BLaER1 (cell line): ENCODE measurements around the gene KRTAP2-4.
"Not testable (repeated sequence)": the region's sequence is repeated elsewhere in the genome, so short reads cannot be mapped to it uniquely, and the experiment has no call there.

Source experiments
- H3K27ac ChIP-seq: shearing (Covaris generic); formaldehyde crosslinking; 2 replicates; pipeline ENCODE4 v1.8.1; 2022
- H3K27me3 ChIP-seq: shearing (Covaris generic); formaldehyde crosslinking; 2 replicates; pipeline ENCODE4 v1.8.1; 2022
- H3K36me3 ChIP-seq: shearing (Covaris generic); formaldehyde crosslinking; 2 replicates; pipeline ENCODE4 v1.8.1; 2022
- H3K4me1 ChIP-seq: shearing (Covaris generic); formaldehyde crosslinking; 2 replicates; pipeline ENCODE4 v1.8.1; 2022
- H3K4me2 ChIP-seq: shearing (Covaris generic); formaldehyde crosslinking; 2 replicates; pipeline ENCODE4 v1.8.1; 2022
- H3K4me3 ChIP-seq: shearing (Covaris generic); formaldehyde crosslinking; 2 replicates; pipeline ENCODE4 v1.8.1; 2022
- H3K9ac ChIP-seq: shearing (Covaris generic); formaldehyde crosslinking; 2 replicates; pipeline ENCODE4 v1.8.1; 2022
- H3K9me3 ChIP-seq: shearing (Covaris generic); formaldehyde crosslinking; 2 replicates; pipeline ENCODE4 v1.8.1; 2022
- H4K20me1 ChIP-seq: shearing (Covaris generic); formaldehyde crosslinking; 2 replicates; pipeline ENCODE4 v1.8.1; 2022
- Cebpa-rat ChIP-seq: shearing (Covaris generic); IDR thresholded peaks from 2 replicates; pipeline ENCODE4 v1.8.1; 2022

KRTAP2-4 gene

GRCh38 chr17:41065829-41066624, at the start of gene KRTAP2-4:
Gene KRTAP2-4, minus strand, starts transcription at chr17:41065879. Its CDS starts 34 bp downstream, at chr17:41065845.
- no peak within 1 kb of the TSS for H3K4me2 ChIP-seq
- H3K4me3 ChIP-seq = no peak within 1 kb of the TSS
- no peaks in the 10 kb centered on the region for H3K27me3 ChIP-seq
- TF ChIP-seq Cebpa-rat = no peak
- H3K27ac ChIP-seq = no peak within 1 kb of the TSS
- H3K9me3 ChIP-seq = no peaks in the 10 kb centered on the region
- H3K4me1 ChIP-seq = no peaks in the 10 kb centered on the region
- no peaks in the 10 kb centered on the region for H4K20me1 ChIP-seq
- H3K9ac ChIP-seq = no peak within 1 kb of the TSS
- no peaks in the 10 kb centered on the region for H3K36me3 ChIP-seq

GRCh38 chr17:41111151-41111885, 45.6 kb upstream of the KRTAP2-4 start:
- Histone ChIP-seq H3K4me3 (no peak overlapping the region), H3K9me3 (peaks cover 36% of the 10 kb centered on the region)
- TF ChIP-seq Cebpa-rat = no peak

DNA sequence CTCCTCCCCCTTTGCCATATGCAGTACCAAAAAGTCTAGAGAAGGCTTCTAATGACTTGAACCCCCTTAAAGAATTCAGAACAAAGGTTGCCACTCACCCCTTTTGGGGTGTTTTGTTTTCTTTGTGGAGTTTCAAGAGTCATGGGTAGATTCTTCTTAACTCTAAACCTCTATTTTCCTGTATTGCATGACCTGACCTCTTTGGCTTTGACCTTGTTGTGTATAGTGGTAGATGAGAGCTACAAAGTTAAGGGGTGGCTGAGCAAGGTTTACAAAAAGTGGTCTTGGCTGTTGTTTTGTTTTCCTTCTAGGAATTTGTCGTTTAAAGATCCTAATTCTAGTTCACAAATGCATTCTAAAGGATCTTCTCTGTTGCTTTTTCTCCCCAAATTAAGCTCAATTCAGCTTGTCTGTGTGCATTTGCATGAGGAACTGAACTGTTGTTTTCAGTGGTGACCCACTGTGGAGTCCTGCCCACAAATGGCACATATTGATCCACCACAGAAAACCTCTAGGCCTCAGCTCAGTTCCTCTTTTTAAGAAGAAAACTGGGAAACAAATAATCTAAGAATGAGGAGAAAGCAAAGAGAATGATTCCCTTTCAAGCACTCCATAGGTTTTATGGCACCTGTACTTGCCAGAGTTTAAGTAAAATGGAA, 43.2 kb upstream of the KRTAP2-4 start:
- H4K20me1 ChIP-seq, H3K27me3 ChIP-seq, H3K27ac ChIP-seq, H3K9ac ChIP-seq, H3K4me3 ChIP-seq, H3K36me3 ChIP-seq: not testable (repeated sequence)
- Histone ChIP-seq H3K9me3 (peaks cover 26% of the 10 kb centered on the region), H3K4me1 (peaks cover 13% of the 10 kb centered on the region), H3K4me2 (peak overlapping the region; percentile 47; the same call in 1 of the 2 replicates)

More at GRCh38 chr17:41111151-41111885, 45.6 kb upstream of the KRTAP2-4 start:
- peaks cover 14% of the 10 kb centered on the region for H3K4me1 ChIP-seq
- H3K36me3 ChIP-seq = no peaks in the 10 kb centered on the region
- no peak overlapping the region for H3K27ac ChIP-seq
- no peaks in the 10 kb centered on the region for H3K27me3 ChIP-seq
- no peaks in the 10 kb centered on the region for H4K20me1 ChIP-seq
- H3K9ac ChIP-seq = no peak overlapping the region
- H3K4me2 ChIP-seq = no peak overlapping the region

GRCh38 chr17:41107941-41108450, 42.3 kb upstream of the KRTAP2-4 start:
- Histone ChIP-seq H3K27me3 (no peaks in the 10 kb centered on the region), H4K20me1 (no peaks in the 10 kb centered on the region), H3K27ac (no peak overlapping the region), H3K9ac (no peak overlapping the region), H3K4me1 (peaks cover 13% of the 10 kb centered on the region), H3K9me3 (peaks cover 17% of the 10 kb centered on the region), H3K4me3 (no peak overlapping the region), H3K4me2 (peak overlapping the region; percentile 47), H3K36me3 (no peaks in the 10 kb centered on the region)
- no peak for TF ChIP-seq Cebpa-rat

- not testable (repeated sequence) for H3K9me3 ChIP-seq, H3K27me3 ChIP-seq, H3K9ac ChIP-seq, H3K4me3 ChIP-seq, H3K27ac ChIP-seq, H4K20me1 ChIP-seq, H3K36me3 ChIP-seq, H3K4me2 ChIP-seq
- peaks cover 18% of the 10 kb centered on the region for H3K4me1 ChIP-seq
Observed at GRCh38 chr17:41105347-41105746, 39.7 kb upstream of the KRTAP2-4 start, which contains the start of gene KRTAP4-9. Gene KRTAP4-9, plus strand, starts transcription at chr17:41105389. Its CDS starts 0 bp downstream, at chr17:41105389.

DNA sequence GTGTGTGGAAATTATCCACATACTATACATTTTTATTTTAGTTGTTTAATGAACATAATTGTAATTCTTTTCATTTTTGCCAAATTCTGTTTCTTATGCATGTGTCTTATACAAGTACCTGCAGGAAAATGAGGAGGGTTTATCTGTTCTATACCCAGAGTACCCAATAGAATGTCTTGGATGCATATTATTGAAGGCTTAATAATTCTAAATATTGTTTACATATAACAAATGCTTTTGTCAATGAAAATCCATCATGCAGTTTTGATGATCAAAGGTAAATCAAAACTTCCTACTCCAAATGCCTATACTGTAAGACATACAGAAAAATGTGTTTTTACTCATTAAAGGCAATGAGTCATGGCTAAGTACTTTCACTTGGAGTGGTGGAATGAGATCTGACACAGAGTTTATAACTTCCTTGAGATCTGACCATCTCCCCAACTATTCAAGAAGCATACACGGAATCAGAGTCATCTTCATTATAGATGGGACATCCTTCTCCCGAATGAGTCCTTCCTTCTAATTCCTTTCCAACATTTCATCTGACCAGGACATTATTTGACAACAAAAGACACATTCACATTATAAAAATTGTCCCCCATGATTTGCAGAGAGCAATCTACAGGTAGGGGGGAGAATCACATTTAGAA, 38.8 kb upstream of the KRTAP2-4 start:
- H3K4me3 ChIP-seq, H4K20me1 ChIP-seq, H3K9me3 ChIP-seq, H3K27ac ChIP-seq, H3K9ac ChIP-seq, H3K27me3 ChIP-seq, H3K36me3 ChIP-seq, H3K4me2 ChIP-seq: not testable (repeated sequence)
- peaks cover 25% of the 10 kb centered on the region for H3K4me1 ChIP-seq

DNA sequence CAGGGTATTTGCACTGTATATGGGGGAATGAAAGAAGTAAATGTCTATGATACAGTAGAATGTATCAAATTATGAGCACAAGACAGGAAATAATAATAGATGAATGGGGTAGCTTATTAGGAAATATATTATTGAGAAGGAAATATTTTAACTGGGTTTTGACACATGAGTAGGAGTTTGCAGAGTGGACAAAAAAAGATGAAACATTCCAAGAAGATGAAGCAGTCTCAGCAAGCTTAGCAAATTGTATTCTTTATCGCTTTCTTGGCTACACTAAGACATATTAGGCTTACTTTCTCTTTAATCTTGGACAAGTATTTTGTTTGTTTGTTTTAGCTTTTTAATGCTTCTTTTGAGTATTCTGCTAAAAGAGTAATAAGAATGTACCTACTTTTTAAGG, 38.2 kb upstream of the KRTAP2-4 start:
- no peak overlapping the region for H3K4me2 ChIP-seq
- no peak overlapping the region for H3K9ac ChIP-seq
- no peak overlapping the region for H3K27ac ChIP-seq
- no peak overlapping the region for H3K4me3 ChIP-seq
- no peaks in the 10 kb centered on the region for H3K36me3 ChIP-seq
- peaks cover 25% of the 10 kb centered on the region for H3K4me1 ChIP-seq
- no peaks in the 10 kb centered on the region for H3K27me3 ChIP-seq
- no peak for TF ChIP-seq Cebpa-rat
- no peaks in the 10 kb centered on the region for H4K20me1 ChIP-seq
- no peaks in the 10 kb centered on the region for H3K9me3 ChIP-seq

DNA sequence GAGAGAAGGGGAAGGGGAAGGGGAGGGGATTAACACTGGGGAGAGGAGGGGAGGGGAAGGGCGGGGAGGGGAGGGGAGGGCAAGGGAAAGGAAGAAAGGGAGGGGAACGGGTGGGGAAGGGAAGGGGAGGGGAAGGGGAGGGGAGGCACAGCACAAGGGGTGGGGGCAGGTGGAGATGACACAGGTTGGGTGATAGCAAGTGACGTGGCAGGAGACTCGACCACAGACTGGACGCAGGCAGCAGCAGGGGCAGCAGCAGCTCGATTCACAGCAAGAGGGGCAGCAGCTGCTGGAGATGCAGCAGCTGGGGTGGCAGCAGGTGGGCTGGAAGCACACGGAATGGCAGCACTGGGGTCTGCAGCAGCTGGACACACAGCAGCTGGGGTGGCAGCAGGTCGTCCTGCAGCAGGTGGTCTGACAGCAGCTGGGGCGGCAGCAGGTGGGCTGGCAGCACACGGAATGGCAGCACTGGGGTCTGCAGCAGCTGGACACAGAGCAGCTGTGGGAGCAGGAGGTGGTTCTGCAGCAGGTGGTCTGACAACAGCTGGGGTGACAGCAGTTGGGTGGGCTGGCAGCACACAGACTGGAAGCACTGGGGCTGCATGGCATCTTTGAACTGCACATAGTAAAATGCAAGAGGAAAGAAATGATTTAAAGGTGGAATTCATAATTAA, 36.0 kb upstream of the KRTAP2-4 start, which contains the start of gene KRTAP4-16:
TSS of gene KRTAP4-16 (minus strand) at position 624 of the 674 bp plus-strand sequence. CDS start at position 624, 0 bp downstream.
- TF ChIP-seq Cebpa-rat = no peak
- Histone ChIP-seq H3K9ac (no peak within 1 kb of the TSS), H3K9me3 (no peaks in the 10 kb centered on the region), H3K4me3 (no peak within 1 kb of the TSS), H3K4me2 (no peak within 1 kb of the TSS), H3K27ac (no peak within 1 kb of the TSS), H3K27me3 (no peaks in the 10 kb centered on the region), H3K36me3 (no peaks in the 10 kb centered on the region), H3K4me1 (peaks cover 13% of the 10 kb centered on the region), H4K20me1 (no peaks in the 10 kb centered on the region)

DNA sequence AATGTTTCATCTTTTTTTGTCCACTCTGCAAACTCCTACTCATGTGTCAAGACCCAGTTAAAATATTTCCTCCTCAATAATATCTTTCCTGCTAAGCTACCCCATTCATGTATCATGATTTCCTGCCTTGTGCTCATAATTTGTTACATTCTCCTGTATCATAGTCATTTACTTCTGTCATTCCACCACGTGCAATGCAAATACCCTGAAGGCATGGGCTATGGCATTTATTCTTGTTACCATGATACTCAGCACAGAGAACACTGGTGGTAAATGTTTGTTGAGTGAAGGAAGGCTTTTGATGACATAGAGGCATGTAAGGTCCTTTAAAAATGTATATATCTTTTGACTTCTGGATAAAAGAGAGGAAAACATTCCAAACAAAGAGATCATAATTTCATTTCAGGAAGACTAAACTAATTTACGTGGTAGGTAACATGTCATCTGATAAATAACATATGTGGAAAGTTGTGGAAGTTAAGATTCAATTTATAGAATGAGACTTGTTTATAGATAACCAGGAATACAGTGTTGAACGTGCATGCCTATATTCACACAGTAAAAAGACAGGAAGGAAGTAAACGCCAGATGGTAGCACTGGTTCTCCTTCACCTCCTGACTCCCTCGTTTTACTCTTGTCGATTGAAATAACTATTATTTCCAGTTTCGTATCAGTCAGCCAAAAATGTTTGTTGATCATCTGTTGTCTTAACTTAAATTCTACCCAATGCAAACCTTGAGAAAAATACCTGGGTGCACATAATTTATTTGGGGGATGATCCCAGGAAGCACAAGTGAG, 34.2 kb upstream of the KRTAP2-4 start:
- not testable (repeated sequence) for H4K20me1 ChIP-seq, H3K36me3 ChIP-seq, H3K9ac ChIP-seq, H3K27me3 ChIP-seq, H3K27ac ChIP-seq, H3K4me3 ChIP-seq, H3K9me3 ChIP-seq
- Histone ChIP-seq H3K4me2 (peak overlapping the region; percentile 61), H3K4me1 (peaks cover 13% of the 10 kb centered on the region)
